Osteoblast (primary cell): ENCODE results near the gene FAM163A. TPM values are rescaled to one million over a fixed set of nuclear protein-coding genes. Genes with fewer than 3 reads are reported as not detected.

ENCODE experiments used
- DNase-seq: peaks from one replicate; pipeline ENCODE4 v3.0.0; 2011; ENCODE audit warnings: low spot score, mixed read lengths; ENCODE audit not compliant: insufficient read length; ENCODE audit errors: missing footprints
- H2AFZ ChIP-seq: 2 replicates; pipeline ENCODE4 v1.6.0; 2011; ENCODE audit warnings: mild to moderate bottlenecking, low read length
- H3K27ac ChIP-seq: 2 replicates; pipeline ENCODE4 v1.5.1; 2011; ENCODE audit warnings: mild to moderate bottlenecking, low read depth, low read length, moderate library complexity
- H3K27me3 ChIP-seq: 2 replicates; pipeline ENCODE4 v1.6.0; 2012; ENCODE audit warnings: mild to moderate bottlenecking, control low read depth, inconsistent platforms, low read length, moderate library complexity; ENCODE audit not compliant: insufficient read depth
- H3K36me3 ChIP-seq: 2 replicates; pipeline ENCODE4 v1.5.1; 2011; ENCODE audit warnings: mild to moderate bottlenecking, low read length, control low read depth, moderate library complexity; ENCODE audit not compliant: insufficient read depth
- H3K4me1 ChIP-seq: 2 replicates; pipeline ENCODE4 v1.5.1; 2011; ENCODE audit warnings: mild to moderate bottlenecking, low read length, control low read depth, moderate library complexity; ENCODE audit not compliant: insufficient read depth
- H3K4me2 ChIP-seq: 2 replicates; pipeline ENCODE4 v1.6.0; 2011; ENCODE audit warnings: mild to moderate bottlenecking, low read length; ENCODE audit not compliant: insufficient read depth
- H3K4me3 ChIP-seq: fragments of 200-600 bp; sonication (generic); 3 replicates; pipeline ENCODE4 v1.5.1; 2012; ENCODE audit warnings: mild to moderate bottlenecking, low read length, inconsistent platforms; ENCODE audit not compliant: insufficient read depth
- H3K79me2 ChIP-seq: 2 replicates; pipeline ENCODE4 v1.6.0; 2012; ENCODE audit warnings: mild to moderate bottlenecking, low read length, control low read depth, inconsistent platforms; ENCODE audit not compliant: insufficient read depth
- H3K9me3 ChIP-seq: 2 replicates; pipeline ENCODE4 v1.5.1; 2011; ENCODE audit warnings: low read depth, low read length, control low read depth
- H4K20me1 ChIP-seq: 2 replicates; pipeline ENCODE4 v1.6.0; 2012; ENCODE audit warnings: mild to moderate bottlenecking, low read length, control low read depth; ENCODE audit not compliant: insufficient read depth
- total RNA-seq: library from RNA; depleted of rRNA; stranded (reverse); fragments of >200 nt; gene quantifications from 2 replicates; pipeline ENCODE4 v1.2.3, GENCODE V29; 2012
- TF ChIP-seq, protein P1 (sequence below): IDR thresholded peaks from 2 replicates; pipeline ENCODE4 v1.5.1; 2011; ENCODE audit warnings: mild to moderate bottlenecking, low read depth, low read length, moderate library complexity; ENCODE audit errors: extremely low read depth

Gene FAM163A
- total RNA-seq, 1 donor: not detected

GRCh38 chr1:179731643-179732042 lies 11.4 kb upstream of the FAM163A start:
- no peaks in the 10 kb centered on the region for H3K79me2 ChIP-seq
- H3K4me2 ChIP-seq: no peak overlapping the region
- no peak overlapping the region for H3K4me3 ChIP-seq
- H3K27ac ChIP-seq: no peak overlapping the region
- H3K9me3 ChIP-seq: no peaks in the 10 kb centered on the region
- TF ChIP-seq, protein P1, sequence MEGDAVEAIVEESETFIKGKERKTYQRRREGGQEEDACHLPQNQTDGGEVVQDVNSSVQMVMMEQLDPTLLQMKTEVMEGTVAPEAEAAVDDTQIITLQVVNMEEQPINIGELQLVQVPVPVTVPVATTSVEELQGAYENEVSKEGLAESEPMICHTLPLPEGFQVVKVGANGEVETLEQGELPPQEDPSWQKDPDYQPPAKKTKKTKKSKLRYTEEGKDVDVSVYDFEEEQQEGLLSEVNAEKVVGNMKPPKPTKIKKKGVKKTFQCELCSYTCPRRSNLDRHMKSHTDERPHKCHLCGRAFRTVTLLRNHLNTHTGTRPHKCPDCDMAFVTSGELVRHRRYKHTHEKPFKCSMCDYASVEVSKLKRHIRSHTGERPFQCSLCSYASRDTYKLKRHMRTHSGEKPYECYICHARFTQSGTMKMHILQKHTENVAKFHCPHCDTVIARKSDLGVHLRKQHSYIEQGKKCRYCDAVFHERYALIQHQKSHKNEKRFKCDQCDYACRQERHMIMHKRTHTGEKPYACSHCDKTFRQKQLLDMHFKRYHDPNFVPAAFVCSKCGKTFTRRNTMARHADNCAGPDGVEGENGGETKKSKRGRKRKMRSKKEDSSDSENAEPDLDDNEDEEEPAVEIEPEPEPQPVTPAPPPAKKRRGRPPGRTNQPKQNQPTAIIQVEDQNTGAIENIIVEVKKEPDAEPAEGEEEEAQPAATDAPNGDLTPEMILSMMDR: no peak
- peaks cover 20% of the 10 kb centered on the region for H3K27me3 ChIP-seq
- H2AFZ ChIP-seq: no peak overlapping the region
- no peaks in the 10 kb centered on the region for H4K20me1 ChIP-seq
- no peaks in the 10 kb centered on the region for H3K4me1 ChIP-seq
- H3K36me3 ChIP-seq: no peaks in the 10 kb centered on the region
- no peak for DNase-seq

- TF ChIP-seq, protein P1: no peak
- Histone ChIP-seq H3K27ac (no peak overlapping the region), H3K4me1 (no peaks in the 10 kb centered on the region), H3K79me2 (no peaks in the 10 kb centered on the region), H3K9me3 (no peaks in the 10 kb centered on the region), H3K4me3 (no peak overlapping the region), H3K36me3 (no peaks in the 10 kb centered on the region), H2AFZ (no peak overlapping the region), H3K4me2 (no peak overlapping the region), H4K20me1 (no peaks in the 10 kb centered on the region), H3K27me3 (peaks cover 71% of the 10 kb centered on the region)
- DNase-seq: no peak
These were observed 800 bp upstream of the FAM163A start for GRCh38 chr1:179742291-179742690.

- no peaks in the 10 kb centered on the region for H3K9me3 ChIP-seq
- peaks cover 78% of the 10 kb centered on the region for H3K27me3 ChIP-seq
- no peak overlapping the region for H3K27ac ChIP-seq
- no peak overlapping the region for H3K4me2 ChIP-seq
- no peaks in the 10 kb centered on the region for H3K4me1 ChIP-seq
- no peak for DNase-seq
- no peak overlapping the region for H2AFZ ChIP-seq
- no peaks in the 10 kb centered on the region for H3K79me2 ChIP-seq
- no peak overlapping the region for H3K4me3 ChIP-seq
- TF ChIP-seq, protein P1: no peak
- no peaks in the 10 kb centered on the region for H4K20me1 ChIP-seq
- H3K36me3 ChIP-seq: no peaks in the 10 kb centered on the region
These were observed 749 bp downstream of the FAM163A start for GRCh38 chr1:179743679-179744400.

DNA sequence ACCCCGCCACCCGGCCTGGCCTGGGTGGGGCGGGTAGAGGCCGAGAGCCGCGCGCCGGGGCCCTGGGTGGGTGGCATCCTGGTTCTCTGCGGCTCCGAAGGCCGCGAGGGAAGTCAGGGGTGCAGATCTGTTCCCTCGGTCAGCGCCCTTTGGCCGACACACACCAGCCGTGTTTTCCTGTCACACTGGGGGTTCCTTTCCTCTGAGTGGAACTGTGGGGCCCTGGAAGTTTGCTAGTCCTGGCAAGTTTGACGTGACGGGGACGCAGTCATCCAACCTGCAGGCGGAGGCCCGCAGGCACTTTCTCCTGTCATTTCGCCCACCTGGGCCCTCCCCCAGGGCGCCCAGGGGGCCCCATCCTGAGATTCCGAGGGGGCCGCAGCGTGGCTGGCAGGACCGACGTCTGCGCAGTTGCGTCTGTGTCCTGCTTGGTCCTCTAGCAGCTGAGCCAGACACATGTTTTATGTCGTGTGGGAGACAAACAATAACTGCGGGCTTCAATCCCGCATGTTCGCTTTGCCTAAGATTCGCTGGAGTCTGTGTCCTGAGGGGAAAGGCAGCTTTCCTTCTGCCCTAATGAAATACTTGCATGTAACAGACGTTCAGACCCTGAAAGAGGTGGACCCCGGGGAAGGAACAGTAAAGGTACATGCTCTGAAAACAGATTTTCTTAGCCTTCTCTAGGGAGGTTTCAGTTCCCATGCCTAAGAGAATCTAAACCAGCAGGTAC lies 1.5 kb downstream of the FAM163A start:
- TF ChIP-seq, protein P1: no peak
- Histone ChIP-seq H3K9me3 (no peaks in the 10 kb centered on the region), H3K36me3 (no peaks in the 10 kb centered on the region), H3K4me1 (no peaks in the 10 kb centered on the region), H3K27ac (no peak overlapping the region), H3K4me2 (no peak overlapping the region), H3K27me3 (peaks cover 79% of the 10 kb centered on the region), H3K4me3 (no peak overlapping the region), H2AFZ (no peak overlapping the region), H3K79me2 (no peaks in the 10 kb centered on the region), H4K20me1 (no peaks in the 10 kb centered on the region)
- no peak for DNase-seq
